ENCODE data around the gene CYP2A13.
"Not testable (repeated sequence)": the region's sequence is repeated elsewhere in the genome, so short reads cannot be mapped to it uniquely, and the experiment has no call there.

The CYP2A13 gene

DNA sequence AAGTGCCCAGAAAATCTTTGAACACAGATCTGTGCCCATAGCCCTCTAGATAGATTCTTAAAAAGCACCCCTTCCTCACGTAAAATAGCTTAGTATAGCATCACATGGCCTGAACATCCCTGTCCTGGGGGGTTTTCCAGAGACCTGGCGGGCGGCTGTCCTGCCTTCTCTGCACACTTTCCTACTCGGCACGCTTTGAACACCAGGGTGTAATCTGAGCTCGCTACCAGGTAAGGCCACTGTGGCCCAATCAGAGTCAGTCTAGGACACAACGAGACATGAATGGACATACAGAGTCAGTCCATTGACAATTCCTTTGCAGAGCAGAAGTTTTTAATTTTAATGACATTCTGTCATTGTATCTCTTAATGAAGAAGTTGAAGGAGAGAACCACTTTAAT lies 8.1 kb downstream of the CYP2A13 start:
- Histone ChIP-seq H3K36me3 (no peaks in the 10 kb centered on the region), H3K27ac (no peak overlapping the region), H3K4me3 (ENCODE audit: low read depth in 1 of 2, low read length in 1 of 2) (no peak overlapping the region), H3K27me3 (peaks cover 14% of the 10 kb centered on the region), H3K9me3 (no peaks in the 10 kb centered on the region), H3K4me1 (ENCODE audit: control insufficient read depth in 1 of 2, insufficient read depth in 1 of 2, low read depth in 1 of 2, low read length in 1 of 2) (no peaks in the 10 kb centered on the region)
- TF ChIP-seq, protein P1, sequence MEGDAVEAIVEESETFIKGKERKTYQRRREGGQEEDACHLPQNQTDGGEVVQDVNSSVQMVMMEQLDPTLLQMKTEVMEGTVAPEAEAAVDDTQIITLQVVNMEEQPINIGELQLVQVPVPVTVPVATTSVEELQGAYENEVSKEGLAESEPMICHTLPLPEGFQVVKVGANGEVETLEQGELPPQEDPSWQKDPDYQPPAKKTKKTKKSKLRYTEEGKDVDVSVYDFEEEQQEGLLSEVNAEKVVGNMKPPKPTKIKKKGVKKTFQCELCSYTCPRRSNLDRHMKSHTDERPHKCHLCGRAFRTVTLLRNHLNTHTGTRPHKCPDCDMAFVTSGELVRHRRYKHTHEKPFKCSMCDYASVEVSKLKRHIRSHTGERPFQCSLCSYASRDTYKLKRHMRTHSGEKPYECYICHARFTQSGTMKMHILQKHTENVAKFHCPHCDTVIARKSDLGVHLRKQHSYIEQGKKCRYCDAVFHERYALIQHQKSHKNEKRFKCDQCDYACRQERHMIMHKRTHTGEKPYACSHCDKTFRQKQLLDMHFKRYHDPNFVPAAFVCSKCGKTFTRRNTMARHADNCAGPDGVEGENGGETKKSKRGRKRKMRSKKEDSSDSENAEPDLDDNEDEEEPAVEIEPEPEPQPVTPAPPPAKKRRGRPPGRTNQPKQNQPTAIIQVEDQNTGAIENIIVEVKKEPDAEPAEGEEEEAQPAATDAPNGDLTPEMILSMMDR (IDR thresholded peaks at IDR 0.05), result no peak

DNA sequence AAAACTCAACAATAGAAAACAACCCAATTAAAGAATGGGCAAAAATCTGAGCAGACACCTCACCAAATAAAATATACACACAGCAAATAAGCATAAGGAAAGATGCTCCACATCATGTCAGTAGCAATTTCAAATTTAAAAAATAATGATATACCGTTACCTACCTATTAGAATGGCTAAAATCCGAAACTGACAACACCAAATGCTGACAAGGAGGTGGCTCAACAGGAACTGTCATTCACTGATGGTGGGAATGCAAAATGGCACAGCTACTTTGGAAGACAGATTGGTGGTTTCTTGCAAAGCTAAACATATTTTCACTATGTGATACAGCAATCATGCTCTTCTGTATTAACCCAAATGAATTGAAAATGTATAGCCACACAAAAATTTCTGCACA lies 9.1 kb downstream of the CYP2A13 start:
- no peaks in the 10 kb centered on the region for H3K36me3 ChIP-seq

DNA sequence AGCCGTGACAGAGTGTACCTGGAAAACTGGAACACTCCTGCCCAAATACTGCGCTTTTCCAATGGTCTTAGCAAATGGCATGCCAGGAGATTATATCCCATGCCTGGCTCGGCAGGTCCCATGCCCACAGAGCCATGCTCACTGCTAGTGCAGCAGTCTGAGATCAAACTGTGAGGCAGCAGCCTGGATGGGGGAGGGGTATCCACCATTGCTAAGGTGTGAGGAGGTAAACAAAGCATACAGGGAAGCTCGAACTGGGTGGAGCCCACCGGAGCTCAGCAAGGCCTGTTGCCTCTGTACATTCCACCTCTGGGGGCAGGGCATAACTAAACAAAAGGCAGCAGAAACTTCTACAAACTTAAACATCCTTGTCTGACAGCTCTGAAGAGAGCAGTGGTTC lies 10.5 kb downstream of the CYP2A13 start:
- Histone ChIP-seq H3K27me3 (peaks cover 11% of the 10 kb centered on the region), H3K4me3 (ENCODE audit: low read depth in 1 of 2, low read length in 1 of 2) (no peak overlapping the region), H3K9me3 (peaks cover 4% of the 10 kb centered on the region), H3K4me1 (ENCODE audit: control insufficient read depth in 1 of 2, insufficient read depth in 1 of 2, low read depth in 1 of 2, low read length in 1 of 2) (no peaks in the 10 kb centered on the region), H3K27ac (no peak overlapping the region), H3K36me3 (no peaks in the 10 kb centered on the region)
- TF ChIP-seq, protein P1 (IDR thresholded peaks at IDR 0.05), result no peak

More for the DNA sequence above, 9.1 kb downstream of the CYP2A13 start:
- TF ChIP-seq, protein P1 (IDR thresholded peaks at IDR 0.05), result no peak
- Histone ChIP-seq H3K4me3 (ENCODE audit: low read depth in 1 of 2, low read length in 1 of 2) (no peak overlapping the region), H3K9me3 (peaks cover 1% of the 10 kb centered on the region), H3K27ac (no peak overlapping the region), H3K4me1 (ENCODE audit: control insufficient read depth in 1 of 2, insufficient read depth in 1 of 2, low read depth in 1 of 2, low read length in 1 of 2) (no peaks in the 10 kb centered on the region), H3K27me3 (peaks cover 13% of the 10 kb centered on the region)

DNA sequence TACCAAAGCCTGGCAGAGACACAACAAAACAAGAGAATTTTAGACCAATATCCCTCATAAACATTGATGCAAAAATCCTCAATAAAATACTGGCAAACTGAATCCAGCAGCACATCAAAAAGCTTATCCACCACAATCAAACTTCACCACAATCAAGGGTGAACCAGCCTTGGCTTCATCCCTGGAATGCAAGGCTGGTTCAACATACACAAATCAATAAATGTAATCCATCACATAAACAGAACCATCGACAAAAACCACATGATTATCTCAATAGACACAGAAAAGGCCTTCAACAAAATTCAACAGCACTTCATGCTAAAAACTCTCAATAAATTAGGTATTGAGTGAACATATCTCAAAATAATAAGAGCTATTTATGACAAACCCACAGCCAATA lies 14.0 kb downstream of the CYP2A13 start:
- H3K27me3 ChIP-seq; H3K36me3 ChIP-seq; H3K27ac ChIP-seq; H3K9me3 ChIP-seq; H3K4me3 ChIP-seq (ENCODE audit: low read depth in 1 of 2, low read length in 1 of 2); H3K4me1 ChIP-seq (ENCODE audit: control insufficient read depth in 1 of 2, insufficient read depth in 1 of 2, low read depth in 1 of 2, low read length in 1 of 2): not testable (repeated sequence)

DNA sequence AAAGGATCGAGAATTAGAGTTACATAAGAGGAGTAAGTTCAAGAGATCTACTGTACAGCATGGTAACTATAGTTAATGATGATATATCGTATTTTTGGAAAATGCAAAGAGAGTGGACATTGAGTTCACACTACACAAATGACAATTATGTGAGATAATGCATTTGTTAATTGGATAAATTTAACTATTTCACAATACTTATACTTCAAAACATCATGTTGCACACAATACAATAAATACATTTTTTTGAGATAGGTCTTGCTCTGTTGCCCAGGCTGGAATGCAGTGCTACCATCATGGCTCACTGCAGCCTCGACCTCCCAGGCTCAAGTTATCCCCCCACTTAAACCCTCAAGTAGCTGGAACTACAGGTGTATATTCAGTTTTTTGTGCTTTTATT lies 17.9 kb downstream of the CYP2A13 start:
- H3K27me3 ChIP-seq, result no peaks in the 10 kb centered on the region
- TF ChIP-seq, protein P1 (IDR thresholded peaks at IDR 0.05), result no peak
- H3K4me1 ChIP-seq (ENCODE audit: control insufficient read depth in 1 of 2, insufficient read depth in 1 of 2, low read depth in 1 of 2, low read length in 1 of 2), result no peaks in the 10 kb centered on the region
- H3K9me3 ChIP-seq, result peaks cover 4% of the 10 kb centered on the region
- no peak overlapping the region for H3K27ac ChIP-seq
- no peaks in the 10 kb centered on the region for H3K36me3 ChIP-seq
- no peak overlapping the region for H3K4me3 ChIP-seq (ENCODE audit: low read depth in 1 of 2, low read length in 1 of 2)

DNA sequence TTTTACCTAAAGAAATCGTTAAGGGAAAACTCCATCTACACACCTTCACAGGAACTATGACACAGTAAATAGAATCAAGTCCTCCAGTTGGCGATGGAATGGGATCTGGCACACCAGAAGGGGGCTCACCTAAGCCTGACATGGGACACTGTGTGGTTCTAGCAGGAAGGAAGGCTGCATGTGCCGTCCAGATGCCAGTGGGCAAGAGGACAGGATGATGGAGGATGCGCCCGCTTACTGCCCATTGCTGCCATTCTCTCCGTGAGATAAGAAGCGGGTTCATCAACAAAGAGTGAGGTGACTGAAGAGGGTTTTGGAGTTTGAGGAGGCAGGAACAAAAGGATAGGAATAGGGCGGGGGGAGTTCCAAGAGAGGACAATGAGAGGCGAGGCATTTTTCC lies 23.0 kb downstream of the CYP2A13 start:
- Histone ChIP-seq H3K27ac (no peak overlapping the region), H3K4me3 (ENCODE audit: low read depth in 1 of 2, low read length in 1 of 2) (no peak overlapping the region), H3K4me1 (ENCODE audit: control insufficient read depth in 1 of 2, insufficient read depth in 1 of 2, low read depth in 1 of 2, low read length in 1 of 2) (no peaks in the 10 kb centered on the region), H3K27me3 (no peaks in the 10 kb centered on the region), H3K9me3 (no peaks in the 10 kb centered on the region), H3K36me3 (no peaks in the 10 kb centered on the region)
- TF ChIP-seq, protein P1 (IDR thresholded peaks at IDR 0.05), result no peak

Measured in neutrophil (primary cell).